Calu3 (cell line): ENCODE measurements around the gene BRIP1. TPM values are rescaled to one million over a fixed set of nuclear protein-coding genes. Genes with fewer than 3 reads are reported as not detected.
A peak's percentile ranks its signal among the peaks of the same experiment; 100 is the strongest.

Source experiments
- Bru-seq: library from RNA; stranded (reverse); fragments of 400-500 nt; gene quantifications from one replicate; lab custom pipeline; 2021; lab: Mats Ljungman, UMichigan
- BruChase-seq, 2 experiments: library from RNA; stranded (reverse); fragments of 400-500 nt; gene quantifications; one replicate each; lab custom pipeline; 2021; lab: Mats Ljungman, UMichigan
- BruUV-seq: library from RNA; stranded (reverse); fragments of 400-500 nt; replicated peaks from 2 replicates; lab custom pipeline; 2021; lab: Mats Ljungman, UMichigan
- CTCF ChIA-PET: fragments of 300-600 bp; sonication (Branson Sonifier 250); formaldehyde crosslinking; loops from one replicate; lab custom pipeline; 2022; ENCODE audit warnings: antibody characterized with exemption; lab: Charles Lee
- DNase-seq: peaks from one replicate; pipeline ENCODE4 v3.0.0; 2022
- H3K27ac Mint-ChIP-seq: one replicate; pipeline ENCODE4 v1.8.0; 2022; ENCODE audit warnings: mixed read lengths; ENCODE audit not compliant: unreplicated experiment
- H3K27me3 Mint-ChIP-seq: one replicate; pipeline ENCODE4 v1.8.0; 2022; ENCODE audit warnings: mixed read lengths; ENCODE audit not compliant: unreplicated experiment
- H3K36me3 Mint-ChIP-seq: one replicate; pipeline ENCODE4 v1.8.0; 2022; ENCODE audit warnings: mild to moderate bottlenecking, moderate library complexity, mixed read lengths; ENCODE audit not compliant: insufficient read depth, unreplicated experiment
- H3K4me1 Mint-ChIP-seq: one replicate; pipeline ENCODE4 v1.8.0; 2022; ENCODE audit warnings: mild to moderate bottlenecking, low read depth, mixed read lengths; ENCODE audit not compliant: unreplicated experiment
- H3K4me3 Mint-ChIP-seq: one replicate; pipeline ENCODE4 v1.8.0; 2022; ENCODE audit warnings: mild to moderate bottlenecking, low read depth, moderate library complexity, mixed read lengths; ENCODE audit not compliant: unreplicated experiment
- H3K9me3 Mint-ChIP-seq: one replicate; pipeline ENCODE4 v1.8.0; 2022; ENCODE audit warnings: low read depth, mixed read lengths; ENCODE audit not compliant: unreplicated experiment
- CTCF ChIP-seq: fragments of 200-600 bp; IDR thresholded peaks from one replicate; pipeline ENCODE4 v1.8.0; 2022; ENCODE audit warnings: antibody characterized with exemption; ENCODE audit not compliant: unreplicated experiment
- intact Hi-C: fragments of 100-400 bp; cut with micrococcal nuclease; formaldehyde crosslinking; loops from one replicate; pipeline ENCODE4 v1.10.0; 2022; ENCODE audit not compliant: unreplicated experiment
- long read RNA-seq: library from polyadenylated mRNA; stranded (forward); transcript quantifications from one replicate; pipeline ENCODE4 v2.0.0, GENCODE V29; 2022
- total RNA-seq: library from RNA; stranded (reverse); gene quantifications from 2 replicates; pipeline ENCODE4 v1.2.3, GENCODE V29; 2022

BRIP1 gene
- 10.3 and 12.3 TPM in 2 replicates for total RNA-seq
- percentile 80 among the genes with signal in this experiment for Bru-seq, nascent RNA
- percentile 54 among the genes with signal in this experiment for BruChase-seq, experiment 1, labeled RNA remaining after a 6-hour chase
- percentile 63 among the genes with signal in this experiment for BruChase-seq, experiment 2, labeled RNA remaining after a 2-hour chase
- long read RNA-seq, partial matches to known transcripts = 0 of 4 reads
- long read RNA-seq, other reads (novel, unspliced or antisense) = 4 of 4 reads

DNA sequence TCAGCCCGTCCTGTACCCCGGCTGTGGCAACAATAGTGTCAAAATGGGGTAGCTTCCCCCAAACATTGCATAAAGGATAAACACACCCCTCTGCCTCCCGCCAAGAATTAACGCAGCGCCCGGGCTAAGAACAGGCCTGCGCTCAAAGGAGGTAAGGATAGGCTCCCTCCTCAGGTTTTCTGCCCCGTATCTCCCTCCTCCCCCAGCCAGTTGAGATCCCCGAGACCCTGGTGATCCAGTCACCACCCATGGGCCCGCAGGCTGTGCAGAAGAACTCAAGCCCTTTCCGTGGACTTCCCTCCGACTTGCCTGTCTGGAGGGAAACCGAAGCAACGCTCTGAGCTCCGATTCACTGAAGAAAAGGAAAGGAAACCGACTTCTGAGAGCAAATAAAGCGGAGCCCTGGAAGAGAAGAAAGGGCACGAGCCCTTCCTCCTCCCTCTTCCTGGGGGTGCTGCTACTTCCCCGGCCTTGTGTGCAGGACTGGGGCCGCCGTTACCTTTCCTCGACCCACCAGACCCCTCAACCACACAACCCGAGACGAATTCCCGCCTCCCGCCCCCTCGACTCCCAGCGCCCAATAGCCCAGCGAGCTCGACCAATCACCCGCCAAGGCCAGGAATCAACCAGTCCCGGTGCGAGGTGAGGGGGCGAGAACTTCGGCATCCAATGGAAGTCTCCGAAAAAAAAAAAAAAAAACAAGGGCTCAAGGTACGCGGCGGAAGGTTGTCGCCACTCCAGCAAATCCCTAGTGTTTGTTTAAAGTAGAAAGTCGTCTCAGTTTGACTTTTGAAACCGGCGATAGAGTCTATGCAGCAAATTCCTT is at the start of gene BRIP1:
BRIP1 (minus strand) TSS at position 554 of the 826 bp plus-strand sequence. CDS start 1,989 bp downstream, outside the sequence.
- no peaks in the 10 kb centered on the region for H3K27me3 Mint-ChIP-seq
- BruUV-seq = no TSS peak
- peak within 1 kb of the TSS; percentile 83 for H3K4me3 Mint-ChIP-seq
- peak; percentile 88 for DNase-seq
- H3K9me3 Mint-ChIP-seq = no peaks in the 10 kb centered on the region
- H3K4me1 Mint-ChIP-seq = peaks cover 9% of the 10 kb centered on the region
- H3K36me3 Mint-ChIP-seq = peaks cover 21% of the 10 kb centered on the region
- H3K27ac Mint-ChIP-seq = peak within 1 kb of the TSS; percentile 88
- CTCF ChIA-PET = interaction anchor here (0.6 to 2.3 kb wide), 5 partner anchors 21 to 269 kb away, joined by 3 to 25 read pairs (median 4); no protein-coding TSS in a partner anchor
- intact Hi-C loops = no loop called here
- no peak for TF ChIP-seq CTCF

- no peaks in the 10 kb centered on the region for H3K27me3 Mint-ChIP-seq
- H3K9me3 Mint-ChIP-seq = no peaks in the 10 kb centered on the region
- no peak for DNase-seq
- no TSS peak for BruUV-seq
- no peak overlapping the region for H3K4me3 Mint-ChIP-seq
- CTCF ChIA-PET = no interaction called here
- no peaks in the 10 kb centered on the region for H3K4me1 Mint-ChIP-seq
- H3K36me3 Mint-ChIP-seq = peaks cover 11% of the 10 kb centered on the region
- intact Hi-C loops = no loop called here
- H3K27ac Mint-ChIP-seq = no peak overlapping the region
- TF ChIP-seq CTCF = no peak
Measured at GRCh38 chr17:61908292-61909037, 45.1 kb upstream of the BRIP1 start.

GRCh38 chr17:61907361-61907760 is 44.0 kb upstream of the BRIP1 start:
- CTCF ChIA-PET = interaction anchor here (0.6 kb wide), 1 partner anchor 1805 kb away, joined by 5 read pairs; no protein-coding TSS in a partner anchor
- no peaks in the 10 kb centered on the region for H3K9me3 Mint-ChIP-seq
- peaks cover 10% of the 10 kb centered on the region for H3K36me3 Mint-ChIP-seq
- H3K27ac Mint-ChIP-seq = no peak overlapping the region
- no peaks in the 10 kb centered on the region for H3K4me1 Mint-ChIP-seq
- no peak overlapping the region for H3K4me3 Mint-ChIP-seq
- intact Hi-C loops = no loop called here
- BruUV-seq = no TSS peak
- no peak for TF ChIP-seq CTCF
- no peak for DNase-seq
- no peaks in the 10 kb centered on the region for H3K27me3 Mint-ChIP-seq

- Mint-ChIP-seq H3K36me3 (peaks cover 10% of the 10 kb centered on the region), H3K27me3 (no peaks in the 10 kb centered on the region), H3K4me1 (no peaks in the 10 kb centered on the region), H3K27ac (no peak overlapping the region), H3K9me3 (no peaks in the 10 kb centered on the region), H3K4me3 (no peak overlapping the region)
- CTCF ChIA-PET = interaction anchor here (1.0 kb wide), 1 partner anchor 205 kb away, joined by 3 read pairs; no protein-coding TSS in a partner anchor
- intact Hi-C loops = no loop called here
- TF ChIP-seq CTCF = no peak
- DNase-seq = no peak
- BruUV-seq = no TSS peak
Measured at GRCh38 chr17:61904094-61904710, 40.9 kb upstream of the BRIP1 start.
